ENCODE measurements around the gene FAM181B.

DNA sequence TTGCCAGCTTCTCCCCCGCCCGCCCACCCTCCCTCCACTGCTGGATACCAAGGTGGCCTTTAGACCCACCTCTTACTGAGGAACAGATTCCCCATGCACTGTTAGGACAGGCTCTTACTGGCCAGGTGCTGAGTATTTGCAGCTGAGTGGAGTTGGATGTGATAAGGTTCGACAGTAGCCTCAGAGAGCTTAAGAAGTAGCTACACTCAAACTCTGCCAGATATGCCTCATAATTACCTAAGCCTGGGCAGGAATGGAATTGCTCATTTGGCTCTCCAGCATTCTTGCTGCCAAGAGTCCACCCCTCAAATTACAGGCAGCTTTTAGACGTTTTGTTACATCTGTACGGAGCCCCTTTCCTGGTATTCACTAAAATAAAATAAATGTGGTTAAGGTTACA lies 9.6 kb downstream of the FAM181B start:
- TF ChIP-seq KLF16 (CRISPR knock-in tag; IDR thresholded peaks at IDR 0.05) (no peak), ZNF768 (CRISPR knock-in tag; IDR thresholded peaks at IDR 0.05) (no peak), EP300 (IDR thresholded peaks at IDR 0.05; ENCODE audit: low read depth in 2 of 2, low read length in 2 of 2) (no peak), EP300 (CRISPR knock-in tag; IDR thresholded peaks at IDR 0.05; ENCODE audit: borderline replicate concordance) (no peak), ZFP1 (CRISPR knock-in tag; IDR thresholded peaks at IDR 0.05) (no peak), CCAR2 (optimal IDR thresholded peaks at IDR 0.05; ENCODE audit: low read depth, low read length) (no peak), ZNF644 (CRISPR knock-in tag; IDR thresholded peaks at IDR 0.05; ENCODE audit: low read depth) (no peak)
- TF ChIP-seq, protein P1, sequence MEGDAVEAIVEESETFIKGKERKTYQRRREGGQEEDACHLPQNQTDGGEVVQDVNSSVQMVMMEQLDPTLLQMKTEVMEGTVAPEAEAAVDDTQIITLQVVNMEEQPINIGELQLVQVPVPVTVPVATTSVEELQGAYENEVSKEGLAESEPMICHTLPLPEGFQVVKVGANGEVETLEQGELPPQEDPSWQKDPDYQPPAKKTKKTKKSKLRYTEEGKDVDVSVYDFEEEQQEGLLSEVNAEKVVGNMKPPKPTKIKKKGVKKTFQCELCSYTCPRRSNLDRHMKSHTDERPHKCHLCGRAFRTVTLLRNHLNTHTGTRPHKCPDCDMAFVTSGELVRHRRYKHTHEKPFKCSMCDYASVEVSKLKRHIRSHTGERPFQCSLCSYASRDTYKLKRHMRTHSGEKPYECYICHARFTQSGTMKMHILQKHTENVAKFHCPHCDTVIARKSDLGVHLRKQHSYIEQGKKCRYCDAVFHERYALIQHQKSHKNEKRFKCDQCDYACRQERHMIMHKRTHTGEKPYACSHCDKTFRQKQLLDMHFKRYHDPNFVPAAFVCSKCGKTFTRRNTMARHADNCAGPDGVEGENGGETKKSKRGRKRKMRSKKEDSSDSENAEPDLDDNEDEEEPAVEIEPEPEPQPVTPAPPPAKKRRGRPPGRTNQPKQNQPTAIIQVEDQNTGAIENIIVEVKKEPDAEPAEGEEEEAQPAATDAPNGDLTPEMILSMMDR (CRISPR knock-in tag; IDR thresholded peaks at IDR 0.05): no peak
- TF ChIP-seq, protein P2, sequence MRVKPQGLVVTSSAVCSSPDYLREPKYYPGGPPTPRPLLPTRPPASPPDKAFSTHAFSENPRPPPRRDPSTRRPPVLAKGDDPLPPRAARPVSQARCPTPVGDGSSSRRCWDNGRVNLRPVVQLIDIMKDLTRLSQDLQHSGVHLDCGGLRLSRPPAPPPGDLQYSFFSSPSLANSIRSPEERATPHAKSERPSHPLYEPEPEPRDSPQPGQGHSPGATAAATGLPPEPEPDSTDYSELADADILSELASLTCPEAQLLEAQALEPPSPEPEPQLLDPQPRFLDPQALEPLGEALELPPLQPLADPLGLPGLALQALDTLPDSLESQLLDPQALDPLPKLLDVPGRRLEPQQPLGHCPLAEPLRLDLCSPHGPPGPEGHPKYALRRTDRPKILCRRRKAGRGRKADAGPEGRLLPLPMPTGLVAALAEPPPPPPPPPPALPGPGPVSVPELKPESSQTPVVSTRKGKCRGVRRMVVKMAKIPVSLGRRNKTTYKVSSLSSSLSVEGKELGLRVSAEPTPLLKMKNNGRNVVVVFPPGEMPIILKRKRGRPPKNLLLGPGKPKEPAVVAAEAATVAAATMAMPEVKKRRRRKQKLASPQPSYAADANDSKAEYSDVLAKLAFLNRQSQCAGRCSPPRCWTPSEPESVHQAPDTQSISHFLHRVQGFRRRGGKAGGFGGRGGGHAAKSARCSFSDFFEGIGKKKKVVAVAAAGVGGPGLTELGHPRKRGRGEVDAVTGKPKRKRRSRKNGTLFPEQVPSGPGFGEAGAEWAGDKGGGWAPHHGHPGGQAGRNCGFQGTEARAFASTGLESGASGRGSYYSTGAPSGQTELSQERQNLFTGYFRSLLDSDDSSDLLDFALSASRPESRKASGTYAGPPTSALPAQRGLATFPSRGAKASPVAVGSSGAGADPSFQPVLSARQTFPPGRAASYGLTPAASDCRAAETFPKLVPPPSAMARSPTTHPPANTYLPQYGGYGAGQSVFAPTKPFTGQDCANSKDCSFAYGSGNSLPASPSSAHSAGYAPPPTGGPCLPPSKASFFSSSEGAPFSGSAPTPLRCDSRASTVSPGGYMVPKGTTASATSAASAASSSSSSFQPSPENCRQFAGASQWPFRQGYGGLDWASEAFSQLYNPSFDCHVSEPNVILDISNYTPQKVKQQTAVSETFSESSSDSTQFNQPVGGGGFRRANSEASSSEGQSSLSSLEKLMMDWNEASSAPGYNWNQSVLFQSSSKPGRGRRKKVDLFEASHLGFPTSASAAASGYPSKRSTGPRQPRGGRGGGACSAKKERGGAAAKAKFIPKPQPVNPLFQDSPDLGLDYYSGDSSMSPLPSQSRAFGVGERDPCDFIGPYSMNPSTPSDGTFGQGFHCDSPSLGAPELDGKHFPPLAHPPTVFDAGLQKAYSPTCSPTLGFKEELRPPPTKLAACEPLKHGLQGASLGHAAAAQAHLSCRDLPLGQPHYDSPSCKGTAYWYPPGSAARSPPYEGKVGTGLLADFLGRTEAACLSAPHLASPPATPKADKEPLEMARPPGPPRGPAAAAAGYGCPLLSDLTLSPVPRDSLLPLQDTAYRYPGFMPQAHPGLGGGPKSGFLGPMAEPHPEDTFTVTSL (CRISPR knock-in tag; IDR thresholded peaks at IDR 0.05; ENCODE audit: borderline replicate concordance): no peak

Measured in HepG2 (cell line).